Activated T-cell treated with anti-CD3 and anti-CD28 coated beads, Interleukin-2, amount 50 U/mL, for 1 hour (primary cell): ENCODE measurements around the gene IGF2.
"Not testable (repeated sequence)": the region's sequence is repeated elsewhere in the genome, so short reads cannot be mapped to it uniquely, and the experiment has no call there.

Source experiments
- DNase-seq: peaks from one replicate; pipeline ENCODE4 v3.0.0-alpha.2; 2020

Gene IGF2

GRCh38 chr11:2139123-2139521 is at the start of gene IGF2:
Gene IGF2, minus strand, starts transcription at chr11:2139389. Its CDS starts 3,866 bp downstream, at chr11:2135523.
- no peak for DNase-seq

GRCh38 chr11:2188745-2189144 is 49.6 kb upstream of the IGF2 start:
- DNase-seq = no peak

- DNase-seq = no peak
Measured at GRCh38 chr11:2187280-2187707, 48.1 kb upstream of the IGF2 start.

DNA sequence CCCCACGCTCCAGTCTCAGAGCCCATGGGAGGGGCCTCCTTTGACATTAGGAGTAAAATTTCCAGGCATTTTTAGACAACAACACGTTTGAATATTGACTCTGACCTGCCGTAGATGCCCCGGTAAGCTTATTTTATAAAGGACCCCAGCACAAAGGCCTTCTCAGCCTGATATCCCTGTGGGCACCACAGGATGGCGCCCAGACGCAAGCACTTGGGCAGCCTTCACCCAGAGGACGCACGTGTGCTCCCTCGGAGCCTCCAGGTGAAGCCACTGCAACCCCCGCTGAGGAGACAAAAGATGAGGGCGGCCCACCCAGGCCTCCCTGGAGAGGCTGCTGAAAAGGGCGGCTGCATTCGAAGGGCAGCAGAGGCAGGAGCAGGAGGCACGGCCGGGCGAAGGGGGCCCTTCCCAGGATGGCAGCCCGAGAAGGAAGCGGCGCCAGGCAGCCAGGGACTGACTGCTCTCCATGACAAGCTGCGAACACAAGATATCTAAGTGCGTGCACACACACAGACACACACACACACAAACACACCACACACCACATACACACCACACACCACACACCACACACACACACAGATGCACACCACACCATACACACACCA is 47.6 kb upstream of the IGF2 start:
- peak; percentile 57 for DNase-seq

DNA sequence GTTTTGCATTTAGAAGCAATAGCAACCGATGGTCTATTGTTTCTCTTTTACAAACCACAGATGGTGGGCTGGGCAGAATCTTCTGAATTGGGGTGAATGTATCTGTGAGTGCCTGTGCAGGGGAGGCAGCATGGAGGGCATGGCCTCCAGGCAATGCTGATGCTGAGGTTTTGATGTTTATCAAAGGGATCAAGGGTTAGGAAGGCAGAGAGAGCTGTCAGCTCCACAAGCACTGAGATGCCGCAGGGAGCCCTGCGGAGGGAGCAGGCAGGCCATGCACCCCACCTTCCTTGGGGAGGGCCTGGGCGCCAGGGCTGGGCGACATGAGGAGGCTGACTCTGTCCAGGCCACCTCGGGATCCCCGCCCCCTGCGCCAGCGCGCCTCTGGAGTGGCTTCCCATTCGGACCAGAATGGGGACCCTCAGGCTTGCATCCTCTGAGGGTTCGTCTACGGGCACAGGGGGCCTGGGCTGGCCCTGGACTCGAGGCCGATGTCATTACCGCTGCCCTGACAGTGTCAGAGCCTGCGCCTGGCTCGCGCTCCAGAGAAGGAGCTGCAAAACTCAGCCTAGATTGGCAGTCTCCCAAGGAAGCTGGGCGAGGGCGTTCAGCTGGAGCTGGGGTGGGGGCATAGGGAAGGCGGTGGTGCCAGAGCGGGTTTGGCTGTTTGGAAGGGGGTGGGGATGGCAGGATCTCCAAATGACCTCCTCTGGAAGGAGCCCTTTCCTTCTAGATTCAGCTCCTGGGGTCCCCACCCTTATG is 46.3 kb upstream of the IGF2 start:
- DNase-seq = no peak

- DNase-seq = no peak
Measured at GRCh38 chr11:2182692-2183474, 43.7 kb upstream of the IGF2 start.

GRCh38 chr11:2182075-2182474 is 42.9 kb upstream of the IGF2 start:
- DNase-seq = no peak

DNA sequence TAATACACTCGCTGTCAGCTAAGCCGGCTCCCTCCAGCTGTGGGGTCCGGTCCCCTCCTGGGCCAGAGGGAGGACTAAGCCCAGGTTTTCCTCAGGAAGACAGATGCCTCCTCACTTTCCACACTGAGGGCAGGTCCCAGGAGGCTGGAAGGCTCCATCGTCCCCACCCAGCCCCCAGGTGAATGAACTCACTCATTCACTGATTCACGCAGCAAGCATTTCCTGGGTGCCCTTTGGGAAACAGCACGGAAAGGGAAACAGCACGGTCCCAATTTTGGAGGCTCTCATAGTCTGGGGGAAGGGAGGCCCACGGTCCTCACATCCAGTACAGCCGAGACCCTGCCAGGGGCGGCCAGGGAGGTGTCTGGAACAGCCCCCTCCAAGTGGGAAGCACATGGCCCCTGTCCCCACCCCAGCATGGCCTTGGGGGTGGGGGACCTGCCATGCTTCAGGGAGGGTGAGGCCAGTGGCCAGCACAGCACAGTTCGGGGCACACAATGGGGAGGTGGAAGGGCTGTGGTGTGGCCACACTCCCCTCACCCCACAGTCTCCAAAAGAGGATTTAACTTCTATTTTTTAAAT is 41.7 kb upstream of the IGF2 start:
- DNase-seq = no peak

DNA sequence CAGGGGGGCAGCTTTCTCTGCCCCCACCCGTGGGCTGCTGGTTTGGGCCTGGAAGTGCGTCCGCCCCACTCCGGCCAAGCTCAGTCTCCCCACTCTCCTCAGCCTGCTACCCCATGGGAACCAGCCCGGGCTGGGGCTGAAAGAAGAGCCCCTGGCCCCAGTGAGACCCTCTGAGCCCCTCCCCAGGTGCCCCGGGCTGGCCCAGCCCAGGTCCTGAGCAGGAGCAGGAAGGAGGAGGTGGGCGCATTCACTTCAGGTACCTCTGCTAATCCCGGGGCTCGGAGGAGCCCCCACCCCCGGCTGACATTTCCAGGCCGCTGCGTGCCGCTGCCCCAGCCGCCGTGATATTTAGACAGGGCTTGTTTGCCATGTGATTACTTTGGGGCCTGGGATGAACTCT is 41.2 kb upstream of the IGF2 start:
- no peak for DNase-seq

GRCh38 chr11:2179516-2179915 is 40.3 kb upstream of the IGF2 start:
- no peak for DNase-seq

DNA sequence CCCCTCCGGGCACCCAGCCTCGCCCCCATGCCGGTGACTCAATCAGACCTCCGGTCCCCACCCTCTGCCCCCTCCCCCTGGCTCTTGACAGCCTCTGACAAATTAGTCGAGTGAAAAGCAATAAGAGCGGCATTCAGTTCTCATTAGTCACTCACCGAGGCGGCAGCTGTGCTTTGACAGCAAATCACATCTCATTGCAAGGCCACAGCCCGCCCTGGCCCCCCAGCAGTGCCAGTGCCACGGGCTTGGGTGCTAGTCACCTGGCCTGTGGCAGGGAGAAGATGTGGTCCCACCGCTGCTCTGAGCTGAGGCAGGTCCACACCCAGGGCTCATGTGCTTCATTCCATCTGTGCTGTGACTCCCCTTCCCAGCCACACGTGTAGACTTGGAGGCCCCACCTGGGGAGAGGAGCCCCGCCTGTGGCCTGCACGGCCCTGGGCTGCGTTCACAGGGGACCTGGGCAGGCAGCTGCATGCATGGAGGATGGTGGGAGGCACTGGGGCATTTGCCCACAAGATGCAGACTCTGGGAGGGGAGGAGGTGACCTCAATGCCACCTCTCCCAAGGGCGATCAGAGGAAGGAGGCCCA is 39.8 kb upstream of the IGF2 start:
- no peak for DNase-seq

GRCh38 chr11:2178055-2178773 is 39.0 kb upstream of the IGF2 start:
- DNase-seq = not testable (repeated sequence)

GRCh38 chr11:2177076-2177475 is 37.9 kb upstream of the IGF2 start:
- DNase-seq = no peak

DNA sequence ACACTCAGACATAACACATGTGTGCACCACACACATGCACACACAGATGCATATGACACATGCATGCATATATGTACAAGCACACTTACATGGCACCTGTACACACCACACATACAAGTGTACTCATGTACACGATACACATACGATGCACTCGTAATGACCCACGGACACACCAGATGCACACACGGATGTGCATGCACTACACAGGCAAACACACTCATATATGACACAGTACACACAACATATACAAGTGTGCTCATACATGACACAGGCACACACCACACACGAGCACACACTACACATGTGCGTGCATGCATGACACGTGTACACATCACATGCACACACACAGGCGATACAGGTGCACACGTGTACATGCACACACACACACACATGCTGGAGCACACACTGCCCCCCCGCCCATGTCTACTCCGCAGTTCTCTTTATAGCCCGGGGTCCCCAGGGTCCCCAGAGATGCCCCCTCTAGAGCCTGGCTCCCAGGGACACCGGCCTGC is 37.3 kb upstream of the IGF2 start:
- no peak for DNase-seq

DNA sequence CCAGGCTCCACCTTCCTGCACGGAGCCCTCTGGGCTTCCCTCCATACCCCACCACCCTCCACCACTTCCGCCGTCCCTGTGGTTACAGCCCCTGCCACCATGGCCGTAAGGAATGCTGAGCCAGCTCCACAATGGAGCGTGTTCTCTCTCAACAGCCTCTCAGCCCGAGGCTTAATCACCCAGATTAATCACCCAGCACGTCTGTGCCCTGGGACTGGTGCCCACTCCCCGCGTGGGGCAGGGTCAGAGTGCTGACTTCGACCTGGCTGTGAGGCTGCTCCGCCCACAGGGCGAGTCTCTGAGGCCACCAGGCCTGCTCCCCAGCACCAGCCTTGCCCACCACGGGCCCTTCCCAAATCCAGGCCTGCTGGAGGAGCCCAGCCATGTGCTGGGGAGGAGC is 36.5 kb upstream of the IGF2 start:
- no peak for DNase-seq

DNA sequence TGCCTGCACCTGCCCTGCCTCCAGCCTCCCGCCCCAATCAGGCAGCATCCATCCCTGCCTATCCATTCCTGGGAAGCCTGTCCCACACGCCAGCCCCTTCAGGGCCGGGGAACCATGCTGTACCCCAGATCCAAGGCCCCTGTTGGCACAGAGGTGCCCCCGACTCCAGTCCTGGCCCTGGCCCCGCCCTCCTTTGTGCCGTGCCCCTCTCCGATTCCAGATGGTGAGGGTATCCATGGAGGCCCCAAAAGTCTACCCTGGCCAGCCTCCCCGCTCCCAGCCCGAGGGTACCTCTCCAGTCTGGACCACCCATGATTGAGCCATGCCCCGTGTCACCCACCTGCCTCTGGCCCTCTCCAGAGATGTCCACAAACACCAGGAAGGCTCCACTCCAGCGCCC is 35.2 kb upstream of the IGF2 start:
- DNase-seq = no peak

DNA sequence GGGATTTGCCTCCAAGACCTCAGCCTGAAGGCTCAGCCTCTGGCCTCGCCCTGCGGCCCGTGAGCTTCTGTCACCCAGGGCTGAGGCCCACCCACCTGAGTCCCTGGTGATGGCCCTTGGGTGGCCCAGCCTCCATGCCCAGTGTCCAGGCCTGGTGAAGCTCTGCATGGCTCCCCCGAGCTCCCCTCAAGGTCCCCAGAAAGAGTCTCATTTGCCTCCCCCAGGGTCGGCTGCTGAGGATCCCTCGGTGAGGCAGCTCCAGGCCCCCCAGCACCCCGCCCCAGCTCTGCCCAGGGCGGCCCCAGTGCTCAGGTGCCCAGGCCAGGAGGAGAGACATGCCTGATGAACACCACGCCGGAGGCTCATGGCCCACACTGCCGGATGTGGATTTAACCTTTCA is 34.6 kb upstream of the IGF2 start:
- DNase-seq = no peak

GRCh38 chr11:2173150-2173693 is 34.0 kb upstream of the IGF2 start:
- DNase-seq = no peak

DNA sequence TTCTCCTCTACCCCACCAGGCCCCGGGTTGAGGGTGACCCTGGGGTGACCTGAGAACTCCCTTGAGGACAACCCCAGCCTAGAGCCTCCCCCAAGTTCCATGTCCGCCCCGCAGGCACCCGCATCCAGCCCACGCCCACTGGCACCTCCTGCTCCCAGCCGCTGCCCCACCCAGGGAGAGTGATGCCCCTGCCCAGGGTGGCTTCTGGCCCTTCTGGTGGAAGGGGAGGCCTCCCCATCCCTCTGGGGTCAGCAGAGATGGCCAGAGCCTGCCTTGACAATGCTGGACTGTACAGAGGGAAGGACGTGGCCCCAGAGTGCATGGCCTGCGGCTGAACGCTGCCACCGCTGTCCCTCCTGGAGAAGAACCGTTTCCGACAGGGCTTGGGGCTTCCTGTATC is 33.5 kb upstream of the IGF2 start:
- DNase-seq = no peak

DNA sequence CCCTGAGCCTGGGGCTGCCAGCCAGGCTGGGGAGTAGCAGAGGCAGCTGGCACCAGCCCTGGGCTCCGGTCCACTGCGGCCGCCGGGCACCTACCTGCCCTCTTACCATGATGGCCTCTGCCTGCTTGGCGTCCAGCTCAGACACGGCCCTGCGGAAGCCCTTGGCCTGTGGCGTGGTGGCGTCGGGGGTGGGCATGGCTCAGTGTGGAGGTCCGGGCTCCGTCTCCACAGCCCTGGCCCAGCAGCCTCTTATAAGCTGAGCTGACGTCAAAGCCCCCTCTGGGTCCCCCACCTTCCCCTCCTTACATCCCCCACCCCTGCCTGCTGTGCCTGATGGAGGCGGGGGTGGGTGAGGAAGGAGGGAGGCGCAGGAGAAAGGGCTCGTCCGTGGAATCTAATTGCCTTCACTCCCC is 32.4 kb upstream of the IGF2 start, which contains the start of gene TH:
Gene TH (minus strand): TSS at position 225 of the 413 bp plus-strand sequence. CDS start 29 bp downstream, at position 196.
- DNase-seq = no peak
